Measurements from ENCODE around the gene SNX6.

SNX6 gene

GRCh38 chr14:34629657-34630529 is at the start of gene SNX6:
Gene SNX6, minus strand, starts transcription at chr14:34630148. Its CDS starts 32 bp downstream, at chr14:34630116.
- TF ChIP-seq TSHZ2 (CRISPR knock-in tag; IDR thresholded peaks at IDR 0.05) (peak; percentile 42; the same call in 1 of the 2 replicates), CREB5 (CRISPR knock-in tag; IDR thresholded peaks at IDR 0.05; ENCODE audit: low read depth) (no peak), CSRNP3 (CRISPR knock-in tag; IDR thresholded peaks at IDR 0.05) (no peak), OSR1 (CRISPR knock-in tag; IDR thresholded peaks at IDR 0.05) (no peak), POU6F1 (CRISPR knock-in tag; IDR thresholded peaks at IDR 0.05; ENCODE audit: borderline replicate concordance, low read depth) (no peak), ESRRG (CRISPR knock-in tag; IDR thresholded peaks at IDR 0.05) (no peak)
- peak; percentile 97 for ATAC-seq

GRCh38 chr14:34678735-34679134 is 48.8 kb upstream of the SNX6 start:
- no peak for ATAC-seq
- TF ChIP-seq TCF4 (CRISPR knock-in tag; IDR thresholded peaks at IDR 0.05; ENCODE audit: borderline replicate concordance): no peak
- no peak for TF ChIP-seq CREB5 (CRISPR knock-in tag; IDR thresholded peaks at IDR 0.05; ENCODE audit: low read depth)
- no peak for TF ChIP-seq POU6F1 (CRISPR knock-in tag; IDR thresholded peaks at IDR 0.05; ENCODE audit: borderline replicate concordance, low read depth)
- TF ChIP-seq ARNTL (CRISPR knock-in tag; IDR thresholded peaks at IDR 0.05; ENCODE audit: borderline replicate concordance, low read depth): no peak

- no peak for ATAC-seq
- TF ChIP-seq CSRNP3 (CRISPR knock-in tag; IDR thresholded peaks at IDR 0.05) (no peak), TOX (CRISPR knock-in tag; IDR thresholded peaks at IDR 0.05; ENCODE audit: borderline replicate concordance) (no peak), SNAI2 (CRISPR knock-in tag; IDR thresholded peaks at IDR 0.05) (no peak), ZNF565 (CRISPR knock-in tag; conservative IDR thresholded peaks at IDR 0.05; ENCODE audit: low read depth) (no peak), ZC3H10 (CRISPR knock-in tag; IDR thresholded peaks at IDR 0.05) (no peak), ISL1 (CRISPR knock-in tag; IDR thresholded peaks at IDR 0.05) (no peak), ZFP3 (CRISPR knock-in tag; IDR thresholded peaks at IDR 0.05) (no peak)
These were observed 48.4 kb upstream of the SNX6 start for GRCh38 chr14:34678306-34678705.

Measured in SK-N-SH treated with all-trans-retinoic acid at 6 μM for 48 hours (cell line).